Ovary (tissue), 9 donors: Measurements from ENCODE around the gene CDC42BPA. TPM values are rescaled to one million over a fixed set of nuclear protein-coding genes. Genes with fewer than 3 reads are reported as not detected.
A peak's percentile ranks its signal among the peaks of the same experiment; 100 is the strongest.

Experiments used
- DNase-seq, 5 donors: peaks; one replicate each; pipeline ENCODE4 v3.0.0-alpha.2; 2019 to 2020
- H3K27ac ChIP-seq, 2 donors: fragments of 200-600 bp; one replicate each; pipeline versions ENCODE4 v1.5.1 to v1.8.0; 2019 to 2022
- H3K27me3 ChIP-seq: fragments of 200-600 bp; one replicate; pipeline ENCODE4 v1.8.0; 2022
- H3K36me3 ChIP-seq: fragments of 200-600 bp; sonication (generic); one replicate; pipeline ENCODE4 v1.5.1; 2019
- H3K4me1 ChIP-seq: one replicate; pipeline ENCODE4 v1.8.1; 2013; ENCODE audit warnings: mild to moderate bottlenecking, moderate library complexity; ENCODE audit not compliant: insufficient read depth
- H3K4me3 ChIP-seq: fragments of 200-600 bp; sonication (generic); one replicate; pipeline ENCODE4 v1.5.1; 2017
- H3K9me3 ChIP-seq, 2 donors: fragments of 200-600 bp in 1 of 2; sonication (generic) in 1 of 2; one replicate each; pipeline versions ENCODE4 v1.5.1 to v1.8.1; 2013 to 2019; ENCODE audit warnings: mild to moderate bottlenecking in 1 of 2, moderate library complexity in 1 of 2
- EP300 ChIP-seq: sonication (generic); formaldehyde crosslinking; IDR thresholded peaks from one replicate; pipeline ENCODE4 v1.6.1; 2017; ENCODE audit warnings: antibody characterized with exemption
- POLR2A ChIP-seq: fragments of 450-650 bp; IDR thresholded peaks from one replicate; pipeline ENCODE4 v1.6.1; 2017; ENCODE audit warnings: antibody characterized with exemption, mild to moderate bottlenecking, moderate library complexity
- WGBS, 3 donors: extraction: QIAGEN DNeasy Blood & Tissue Kit in 1 of 3; methylation state at CpG; one replicate each; pipeline versions ENCODE4 v1.1.5 to v1.1.7; 2013 to 2017; 5-methylcytosine and 5-hydroxymethylcytosine counted together
- intact Hi-C, 4 donors: fragments of 100-400 bp; cut with DNase I; formaldehyde crosslinking; loops; one replicate each; pipeline versions ENCODE4 v1.11.0 to v1.15.1; 2022 to 2023
- polyA plus RNA-seq, 2 donors: library from polyadenylated mRNA; stranded (reverse); fragments of 200-250 nt in 1 of 2; fragments of 350-450 nt in 1 of 2; fragmentation: Illumina TruSeq in 1 of 2; extraction: RNeasy Lipid Tissue Mini Kit (QIAGEN cat#74804) in 1 of 2; gene quantifications; one replicate each; pipeline ENCODE4 v1.2.3, GENCODE V29; 2013 to 2014
- total RNA-seq, 7 donors: library from RNA; depleted of rRNA in 2 of 7; stranded (reverse); fragments of >200 nt in 2 of 7; fragmentation: NEBNext Ultra II Directional in 3 of 7; extraction: Animal tissue kit (Norgen Biotek cat#: 25700) in 3 of 7; gene quantifications; one replicate each; pipeline versions ENCODE4 v1.1.0 to v1.2.4, GENCODE V29; 2016 to 2023
- TF ChIP-seq, protein P1 (sequence below), 3 donors: fragments of 450-650 bp in 2 of 3; fragments of 200-600 bp in 1 of 3; IDR thresholded peaks; one replicate each; pipeline versions ENCODE4 v1.5.1 to v1.8.0; 2016 to 2022; ENCODE audit warnings: antibody characterized with exemption in 3 of 3, mild to moderate bottlenecking in 1 of 3
- donor health status: DM: no; HTN: no; CAD: no; lungs with moderate emphysema.
- donor health status: DM: no; HTN: no; CAD: no.
- donor health status: Bipolar disorder and iron deficiency.
- donor health status: DM: yes; HTN: yes; CAD: no.
- donor health status: DM: no; HTN: no; CAD: no.
- donor health status: DM: yes; HTN: yes; CAD: no.

The CDC42BPA gene
- total and polyA plus RNA-seq, 9 donors: 11.1 to 56.2 (median 40.2) TPM

DNA sequence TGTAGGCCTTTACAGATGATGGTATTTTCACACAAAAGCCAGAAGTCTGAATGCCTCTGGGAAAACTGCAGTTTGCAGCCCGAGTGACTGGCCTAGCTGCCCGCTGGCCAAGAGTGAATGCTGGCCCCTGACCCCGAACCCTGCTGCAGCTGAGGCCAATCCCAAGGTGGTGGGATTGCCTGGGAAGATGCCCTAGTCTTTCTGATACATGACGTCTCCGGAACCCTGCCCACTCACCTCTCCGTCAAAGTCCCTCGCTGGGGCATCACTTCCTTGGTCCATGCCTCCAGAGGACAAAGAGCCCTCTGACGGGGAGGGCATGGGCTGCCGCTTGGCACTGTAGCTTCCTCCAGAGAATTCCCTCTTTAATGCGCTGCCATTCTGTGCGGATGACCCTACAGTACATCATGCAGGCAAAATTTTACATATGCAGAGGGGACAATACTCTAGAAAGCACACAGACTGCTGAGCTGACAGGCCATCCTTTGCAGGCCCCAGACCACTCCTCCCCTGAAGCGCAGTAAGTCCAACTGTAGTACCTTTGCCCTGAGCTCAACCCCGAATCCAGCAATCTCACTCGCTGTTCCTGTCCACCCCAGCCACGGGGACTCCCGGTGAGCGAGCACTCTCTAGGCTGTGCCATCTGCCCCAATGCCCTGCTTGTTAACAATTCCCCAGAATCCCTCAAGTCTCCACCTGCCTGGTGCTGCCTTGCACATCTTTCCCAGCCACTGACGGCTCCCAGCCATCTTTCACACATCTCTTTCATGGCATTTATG, 323.5 kb downstream of the CDC42BPA start:
- H3K4me1 ChIP-seq: peaks cover 6% of the 10 kb centered on the region
- H3K4me3 ChIP-seq: no peak overlapping the region
- no peaks in the 10 kb centered on the region for H3K36me3 ChIP-seq
- 89 to 93% (median 90%) methylated on average over 18 of the region's 18 CpGs for WGBS, 3 donors
- H3K9me3 ChIP-seq: no peaks in the 10 kb centered on the region
- no peak for DNase-seq
- no peaks in the 10 kb centered on the region for H3K27me3 ChIP-seq
- intact Hi-C loops: no loop called here
- no peak for TF ChIP-seq POLR2A
- TF ChIP-seq EP300: no peak
- TF ChIP-seq, protein P1, sequence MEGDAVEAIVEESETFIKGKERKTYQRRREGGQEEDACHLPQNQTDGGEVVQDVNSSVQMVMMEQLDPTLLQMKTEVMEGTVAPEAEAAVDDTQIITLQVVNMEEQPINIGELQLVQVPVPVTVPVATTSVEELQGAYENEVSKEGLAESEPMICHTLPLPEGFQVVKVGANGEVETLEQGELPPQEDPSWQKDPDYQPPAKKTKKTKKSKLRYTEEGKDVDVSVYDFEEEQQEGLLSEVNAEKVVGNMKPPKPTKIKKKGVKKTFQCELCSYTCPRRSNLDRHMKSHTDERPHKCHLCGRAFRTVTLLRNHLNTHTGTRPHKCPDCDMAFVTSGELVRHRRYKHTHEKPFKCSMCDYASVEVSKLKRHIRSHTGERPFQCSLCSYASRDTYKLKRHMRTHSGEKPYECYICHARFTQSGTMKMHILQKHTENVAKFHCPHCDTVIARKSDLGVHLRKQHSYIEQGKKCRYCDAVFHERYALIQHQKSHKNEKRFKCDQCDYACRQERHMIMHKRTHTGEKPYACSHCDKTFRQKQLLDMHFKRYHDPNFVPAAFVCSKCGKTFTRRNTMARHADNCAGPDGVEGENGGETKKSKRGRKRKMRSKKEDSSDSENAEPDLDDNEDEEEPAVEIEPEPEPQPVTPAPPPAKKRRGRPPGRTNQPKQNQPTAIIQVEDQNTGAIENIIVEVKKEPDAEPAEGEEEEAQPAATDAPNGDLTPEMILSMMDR (IDR thresholded peaks at IDR 0.05): no peak
- no peak overlapping the region for H3K27ac ChIP-seq

DNA sequence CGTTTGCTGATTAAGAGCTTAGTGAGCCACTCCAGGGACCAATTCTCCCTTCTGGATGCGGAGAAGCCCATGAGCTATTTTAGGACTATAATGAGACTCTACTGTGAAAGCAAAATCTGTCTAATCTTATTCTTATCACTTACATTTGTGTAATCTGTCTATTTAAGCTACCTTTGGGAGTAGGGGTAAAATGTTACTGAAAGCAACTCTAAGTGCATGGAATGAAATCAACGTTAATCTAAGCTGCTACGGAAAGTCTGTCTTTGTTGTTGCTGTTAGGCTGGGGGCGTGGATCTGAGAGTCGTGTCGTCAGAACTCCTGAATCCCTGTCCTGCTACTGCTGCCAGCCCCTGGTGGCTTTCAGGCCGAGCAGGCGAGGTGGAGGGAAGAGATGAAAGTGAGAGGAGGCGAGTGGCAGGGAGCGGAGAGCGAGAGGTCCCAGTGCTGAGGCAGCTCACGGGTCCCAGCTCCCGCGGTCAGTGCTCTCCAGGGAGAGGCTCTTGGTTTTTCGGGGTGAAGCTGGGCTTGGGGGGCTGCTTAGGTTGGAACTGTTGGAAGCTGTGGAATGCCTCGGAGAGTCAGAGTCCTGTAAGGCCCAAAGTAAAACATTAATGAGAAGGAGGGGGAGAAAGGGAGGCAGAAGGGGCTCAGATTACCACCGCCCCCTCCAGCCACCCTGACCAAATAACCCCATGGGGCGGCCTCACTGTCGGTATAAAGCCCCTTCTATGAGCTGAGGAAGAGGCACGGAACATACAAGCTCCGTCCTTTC, 324.3 kb downstream of the CDC42BPA start:
- DNase-seq: no peak
- H3K27ac ChIP-seq: no peak overlapping the region

DNA sequence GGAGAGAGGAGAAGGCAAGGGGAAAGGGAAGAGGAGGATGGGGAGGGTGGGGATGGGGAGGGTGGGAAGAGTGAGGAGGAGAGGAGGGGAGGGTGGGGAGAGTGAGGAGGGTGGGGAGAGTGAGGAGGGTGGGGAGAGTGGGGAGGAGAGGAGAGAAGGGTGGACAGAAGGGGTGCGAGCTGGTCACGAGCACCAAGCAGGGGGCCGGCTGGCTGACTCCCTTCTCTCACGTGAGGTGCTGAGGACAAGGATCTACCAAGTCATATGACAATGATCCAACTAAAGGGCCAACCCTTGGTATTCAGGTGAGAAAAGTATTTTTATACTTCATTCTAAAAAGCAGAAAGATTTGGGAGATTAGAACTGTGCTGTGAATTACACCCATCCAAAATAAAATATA, 326.4 kb downstream of the CDC42BPA start:
- Histone ChIP-seq H3K4me3 (no peak overlapping the region), H3K27ac (no peak overlapping the region), H3K4me1 (peaks cover 6% of the 10 kb centered on the region), H3K36me3 (no peaks in the 10 kb centered on the region), H3K27me3 (no peaks in the 10 kb centered on the region), H3K9me3 (no peaks in the 10 kb centered on the region)
- TF ChIP-seq, protein P1 (IDR thresholded peaks at IDR 0.05): no peak
- no peak for TF ChIP-seq POLR2A
- TF ChIP-seq EP300: no peak
- 96 to 97% (median 96%) methylated on average over 4 of the region's 4 CpGs for WGBS, 3 donors
- no peak for DNase-seq
- intact Hi-C loops: no loop called here

More for the DNA sequence above, 324.3 kb downstream of the CDC42BPA start:
- Histone ChIP-seq H3K4me3 (no peak overlapping the region), H3K4me1 (peaks cover 6% of the 10 kb centered on the region), H3K36me3 (no peaks in the 10 kb centered on the region), H3K27me3 (no peaks in the 10 kb centered on the region), H3K9me3 (no peaks in the 10 kb centered on the region)
- TF ChIP-seq EP300: no peak
- TF ChIP-seq POLR2A: no peak
- TF ChIP-seq, protein P1 (IDR thresholded peaks at IDR 0.05): no peak
- intact Hi-C loops: no loop called here
- 80 to 81% (median 80%) methylated on average over 22 of the region's 22 CpGs for WGBS, 3 donors

DNA sequence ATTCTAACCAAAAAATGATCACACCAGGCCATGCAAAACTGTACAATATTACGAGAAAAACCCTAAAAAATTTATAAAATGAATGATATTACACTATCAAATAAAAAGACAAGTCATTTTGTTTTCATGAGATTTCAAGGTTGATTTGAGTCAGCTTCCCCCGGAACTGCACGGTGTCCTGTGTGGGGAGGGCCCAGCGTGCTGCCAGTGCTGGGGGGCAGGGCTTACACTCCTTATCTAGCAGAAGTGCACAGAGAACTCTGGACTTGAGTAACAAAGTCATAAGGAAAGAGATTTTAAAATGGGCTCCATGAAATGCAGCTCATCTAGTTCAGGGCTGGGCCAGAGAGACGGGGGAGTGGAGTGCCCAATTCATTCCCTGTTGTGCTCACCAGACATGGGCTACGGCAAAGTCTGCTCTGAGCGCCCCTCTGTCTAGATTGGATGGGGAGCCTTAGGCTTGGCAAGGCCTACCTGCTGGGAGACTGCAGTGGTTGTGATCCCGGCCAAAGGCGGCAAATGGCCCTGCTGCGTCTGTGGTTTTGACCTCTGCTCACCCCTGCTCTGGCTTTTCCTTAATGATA, 328.1 kb downstream of the CDC42BPA start:
- H3K9me3 ChIP-seq: no peaks in the 10 kb centered on the region
- H3K27me3 ChIP-seq: no peaks in the 10 kb centered on the region
- peak in 4 of 5 donors; percentile 38 to 59 (median 48) for DNase-seq
- no peaks in the 10 kb centered on the region for H3K36me3 ChIP-seq
- H3K4me1 ChIP-seq: peaks cover 6% of the 10 kb centered on the region
- TF ChIP-seq POLR2A (no peak), EP300 (no peak)
- TF ChIP-seq, protein P1 (IDR thresholded peaks at IDR 0.05): no peak
- intact Hi-C loops: no loop called here
- no peak overlapping the region for H3K4me3 ChIP-seq
- H3K27ac ChIP-seq: peak overlapping the region in 1 of 2 donors; percentile 61
- 36 to 46% (median 37%) methylated on average over 10 of the region's 10 CpGs for WGBS, 3 donors
